Myocyte (in vitro differentiated cells): ENCODE data around the gene GK. TPM values are rescaled to one million over a fixed set of nuclear protein-coding genes. Genes with fewer than 3 reads are reported as not detected.
"Not testable (repeated sequence)": the region's sequence is repeated elsewhere in the genome, so short reads cannot be mapped to it uniquely, and the experiment has no call there.

ENCODE experiments used
- DNase-seq: peaks from one replicate; pipeline ENCODE4 v3.0.0-alpha.2; 2012; ENCODE audit warnings: low read depth
- total RNA-seq: library from RNA; depleted of rRNA; stranded (reverse); fragments of >200 nt; gene quantifications from 2 replicates; pipeline ENCODE4 v1.2.3, GENCODE V29; 2014

Gene GK
- total RNA-seq, 1 donor from 2014 or later: 3.8 TPM

DNA sequence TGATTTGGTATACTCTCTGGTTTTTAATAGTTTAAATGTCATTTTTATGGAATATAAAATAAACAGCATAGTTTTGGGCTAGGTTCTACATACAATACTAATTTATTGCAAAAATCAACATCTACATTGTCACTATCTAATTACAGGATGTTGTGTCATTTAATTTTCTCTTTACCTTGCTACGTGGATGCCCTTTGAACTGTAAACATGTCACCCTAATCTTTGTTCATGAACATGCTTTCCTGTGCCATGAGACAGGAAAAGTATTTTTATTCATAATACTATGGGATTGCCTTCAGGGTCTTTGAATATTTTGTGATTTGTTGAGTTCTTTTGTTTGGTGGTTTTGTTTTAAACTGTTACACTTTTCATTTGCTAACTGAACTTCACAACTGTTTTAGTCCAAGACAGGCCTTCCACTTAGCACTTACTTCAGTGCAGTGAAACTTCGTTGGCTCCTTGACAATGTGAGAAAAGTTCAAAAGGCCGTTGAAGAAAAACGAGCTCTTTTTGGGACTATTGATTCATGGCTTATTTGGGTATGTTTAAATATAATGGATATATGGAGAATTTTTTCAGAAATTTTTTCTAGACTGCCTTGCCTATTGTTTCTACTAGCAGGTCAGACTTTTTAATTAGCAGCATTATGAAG lies 40.9 kb downstream of the GK start:
- DNase-seq: no peak

- DNase-seq: peak; percentile 53
Observed at GRCh38 chrX:30702736-30703135, 49.5 kb downstream of the GK start.

DNA sequence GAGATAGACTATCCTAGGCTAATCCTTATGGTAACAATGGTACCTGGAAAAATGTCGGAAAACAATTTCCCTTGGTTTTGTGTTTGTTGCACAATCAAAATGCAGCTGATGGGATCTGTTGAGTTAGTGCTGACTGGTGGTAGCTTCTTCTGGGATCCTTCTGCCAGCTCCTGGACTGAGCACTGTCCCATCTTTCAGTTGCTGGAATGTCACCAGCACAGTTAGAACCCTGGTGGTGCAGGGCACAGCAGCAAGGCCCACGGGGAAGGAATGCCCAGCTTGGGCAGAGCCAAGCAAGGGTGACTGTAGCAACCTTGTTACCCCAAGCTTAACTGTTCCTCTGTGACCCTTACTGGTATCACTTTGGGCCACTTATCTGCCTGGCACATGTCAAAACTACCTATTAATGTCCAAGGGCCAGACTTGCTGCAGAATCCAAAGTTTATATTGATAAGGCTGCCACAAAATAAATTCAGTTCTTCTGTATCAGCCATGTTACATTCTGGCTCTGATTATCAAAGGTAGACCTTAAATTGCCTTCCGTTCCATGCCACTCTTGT lies 53.1 kb downstream of the GK start:
- DNase-seq: no peak

DNA sequence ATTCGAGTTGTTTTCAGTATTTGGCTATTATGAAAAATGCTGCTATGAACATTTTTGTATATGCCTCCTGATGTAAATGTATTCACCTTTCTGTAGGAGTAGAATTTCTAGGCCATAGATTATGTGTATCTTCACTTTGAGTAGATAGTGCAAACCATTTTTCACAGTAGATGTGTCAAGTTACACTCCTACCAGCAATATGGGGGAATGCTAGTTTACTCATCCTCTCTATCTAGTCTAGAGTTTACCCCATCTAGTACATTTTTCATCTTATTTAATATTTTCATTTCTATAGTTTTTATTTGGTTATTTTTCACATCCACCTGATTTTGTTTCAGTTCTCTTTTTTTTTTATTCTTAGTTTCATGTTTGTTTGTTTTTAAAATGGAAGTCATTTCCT lies 59.0 kb downstream of the GK start:
- DNase-seq: no peak

- DNase-seq: peak; percentile 54
Observed at GRCh38 chrX:30713061-30713525, 59.9 kb downstream of the GK start.

GRCh38 chrX:30714138-30714537 lies 60.9 kb downstream of the GK start:
- no peak for DNase-seq

GRCh38 chrX:30715976-30716375 lies 62.8 kb downstream of the GK start:
- DNase-seq: no peak

GRCh38 chrX:30733852-30734660 lies 80.8 kb downstream of the GK start:
- DNase-seq: no peak

DNA sequence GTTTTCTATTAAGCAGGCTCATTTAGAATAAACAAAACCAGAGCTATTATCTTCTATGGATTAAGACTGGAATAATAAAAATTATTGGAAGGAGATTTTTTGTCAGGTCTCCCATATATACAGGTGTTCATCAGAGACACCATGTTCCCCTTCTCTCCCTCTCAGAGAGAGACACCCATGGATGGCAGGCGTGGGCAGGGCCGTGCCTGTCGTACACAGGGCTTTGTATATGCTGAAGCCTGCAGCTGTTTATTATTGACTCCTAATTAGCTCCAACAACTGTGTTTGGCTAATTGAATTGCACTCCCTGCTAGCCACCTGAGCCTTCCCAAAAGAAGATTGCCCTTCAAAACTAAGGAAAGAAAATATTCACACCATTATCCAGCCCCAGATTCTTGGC lies 81.6 kb downstream of the GK start:
- DNase-seq: no peak

DNA sequence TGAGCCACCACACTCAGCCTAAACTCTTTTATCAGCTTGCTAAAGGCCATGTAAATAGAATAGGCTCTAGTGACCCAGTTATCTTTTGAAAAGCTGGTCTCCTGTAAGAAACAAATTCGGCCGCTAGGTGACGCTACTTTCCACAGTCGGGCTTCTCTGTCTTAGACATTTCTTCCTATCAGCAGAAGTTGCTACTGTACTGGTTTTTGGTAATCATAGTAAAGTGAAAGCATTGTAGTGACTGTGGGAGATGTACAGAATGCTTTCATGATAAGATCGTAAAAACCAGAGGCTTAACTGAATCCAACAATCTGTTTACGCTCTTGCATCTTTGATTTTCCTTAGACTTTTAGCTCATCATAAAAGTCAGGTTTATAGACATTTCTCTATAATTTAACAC lies 82.6 kb downstream of the GK start:
- DNase-seq: peak; percentile 54

GRCh38 chrX:30741545-30741944 lies 88.3 kb downstream of the GK start:
- no peak for DNase-seq

- no peak for DNase-seq
Observed at GRCh38 chrX:30748342-30748960, 95.2 kb downstream of the GK start.

GRCh38 chrX:30751497-30751896 lies 98.3 kb downstream of the GK start:
- DNase-seq: no peak

- DNase-seq: no peak
Observed at GRCh38 chrX:30762755-30763154, 109.5 kb downstream of the GK start.

DNA sequence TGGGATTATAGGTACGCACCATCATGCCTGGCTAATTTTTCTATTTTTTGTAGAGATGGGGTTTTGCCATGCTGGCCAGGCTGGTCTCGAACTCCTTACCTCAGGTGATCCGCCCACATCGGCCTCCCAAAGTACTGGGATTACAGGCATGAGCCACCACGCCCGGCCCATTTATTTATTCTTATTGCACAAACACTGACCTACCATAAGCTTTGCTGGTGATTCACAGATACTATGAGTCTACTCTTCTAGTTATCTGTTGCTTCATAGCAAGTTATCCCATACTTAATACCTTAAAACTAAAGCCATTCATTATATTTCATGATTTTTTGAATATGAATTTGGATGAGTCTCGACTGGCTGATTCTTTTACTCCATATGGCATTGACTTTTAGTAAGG lies 120.5 kb downstream of the GK start:
- not testable (repeated sequence) for DNase-seq

DNA sequence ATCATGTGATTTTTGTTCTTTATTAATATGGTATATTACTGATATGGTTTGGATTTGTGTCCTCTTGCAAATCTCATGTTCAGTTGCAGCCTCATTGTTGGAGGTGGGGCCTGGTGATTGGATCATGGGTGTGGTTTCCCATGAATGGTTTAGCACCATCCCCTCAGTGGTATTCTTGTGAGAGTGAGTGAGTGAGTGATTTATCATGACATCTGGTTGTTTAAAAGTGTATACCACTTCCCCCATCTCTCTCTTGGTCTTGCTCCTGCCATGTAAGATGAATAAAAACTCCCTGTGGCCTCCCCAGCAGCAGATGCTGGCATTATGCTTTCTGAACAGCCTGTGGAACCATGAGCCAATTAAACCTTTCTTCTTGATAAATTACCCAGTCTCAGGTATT lies 124.4 kb downstream of the GK start:
- no peak for DNase-seq

GRCh38 chrX:30779453-30780030 lies 126.3 kb downstream of the GK start:
- DNase-seq: no peak
